Uterus (tissue), 2 donors: ENCODE data around the gene KRT39.

Experiments
- CTCF ChIP-seq, 4 experiments: fragments of 200-600 bp in 2 of 4; fragments of 450-650 bp in 2 of 4; sonication (generic) in 2 of 4; IDR thresholded peaks; one replicate each; pipeline ENCODE4 v1.5.1; 2016 to 2019; ENCODE audit warnings: antibody characterized with exemption in 4 of 4, mild to moderate bottlenecking in 2 of 4, moderate library complexity in 1 of 4
- POLR2A ChIP-seq, 2 donors: fragments of 450-650 bp; IDR thresholded peaks; one replicate each; pipeline ENCODE4 v1.6.1; 2016; ENCODE audit warnings: antibody characterized with exemption in 2 of 2, mild to moderate bottlenecking in 1 of 2, moderate library complexity in 1 of 2

GRCh38 chr17:40950176-40950575 lies 16.6 kb downstream of the KRT39 start:
- TF ChIP-seq CTCF (IDR thresholded peaks at IDR 0.05) (no peak), POLR2A (IDR thresholded peaks at IDR 0.05) (no peak)
